ENCODE measurements around the gene GATB. TPM values are rescaled to one million over a fixed set of nuclear protein-coding genes. Genes with fewer than 3 reads are reported as not detected.

GATB gene
- total and polyA plus RNA-seq, 2 of the 4 experiments (the other 2 are of a cell fraction), result 18.7 to 20.3 TPM

GRCh38 chr4:151770154-151770553 is 9.3 kb upstream of the GATB start:
- Histone ChIP-seq H3K27me3 (ENCODE audit: control insufficient read depth, insufficient read depth, low read length) (no peaks in the 10 kb centered on the region; the same call in 1 of the 2 replicates), H2BK120ac (ENCODE audit: low read depth, low read length) (no peak overlapping the region), H2BK15ac (ENCODE audit: low read depth, low read length) (no peak overlapping the region), H4K8ac (ENCODE audit: low read depth in 2 of 2, low read length in 2 of 2) (no peak overlapping the region), H2AK5ac (ENCODE audit: low read depth, low read length) (no peak overlapping the region), H3K56ac (ENCODE audit: extremely low read depth, insufficient read depth, low read length) (no peak overlapping the region), H3K18ac (ENCODE audit: low read depth, low read length) (no peak overlapping the region), H3K79me1 (ENCODE audit: low read depth in 1 of 2, low read length in 2 of 2) (no peaks in the 10 kb centered on the region), H2BK20ac (ENCODE audit: low read depth, low read length) (no peak overlapping the region), H3K4me3 (ENCODE audit: insufficient read depth, low read depth, low read length) (no peak overlapping the region), H3K9me3 (ENCODE audit: control insufficient read depth, insufficient read depth, low read length) (peaks cover under 1% of the 10 kb centered on the region; the same call in 1 of the 2 replicates), H2AK9ac (replicated peaks; ENCODE audit: low read depth, low read length, poor library complexity) (no peak overlapping the region), H4K91ac (ENCODE audit: insufficient read depth, low read depth, low read length) (no peak overlapping the region), H3K9ac (ENCODE audit: low read depth, low read length) (no peak overlapping the region), H3K23ac (ENCODE audit: low read depth, low read length) (no peak overlapping the region), H4K5ac (ENCODE audit: low read depth, low read length) (no peak overlapping the region), H3K4ac (ENCODE audit: low read depth, low read length) (no peak overlapping the region), H3K4me2 (ENCODE audit: low read depth, low read length) (no peak overlapping the region), H3K9me1 (ENCODE audit: insufficient read depth, low read length) (no peaks in the 10 kb centered on the region), H3K14ac (replicated peaks; ENCODE audit: low read depth, low read length) (no peak overlapping the region), H2AFZ (replicated peaks; ENCODE audit: low read length, poor library complexity) (no peak overlapping the region), H3K27ac (ENCODE audit: insufficient read depth, low read length) (no peak overlapping the region), H4K20me1 (ENCODE audit: insufficient read depth, low read length) (no peaks in the 10 kb centered on the region), H3K36me3 (ENCODE audit: control insufficient read depth, insufficient read depth, low read length) (no peaks in the 10 kb centered on the region), H3K4me1 (ENCODE audit: control insufficient read depth, insufficient read depth, low read length) (no peaks in the 10 kb centered on the region), H2BK5ac (ENCODE audit: low read depth, low read length, poor library complexity, severe bottlenecking) (no peak overlapping the region)
- no TSS peak for BruUV-seq (replicated peaks)
- ATAC-seq (ENCODE audit: low read depth), result no peak
- dilution Hi-C loops (cut with HindIII; ENCODE audit: low sequenced_read_pairs, unreplicated experiment) (no loop called here), in situ Hi-C loops (cut with MboI; ENCODE audit: low sequenced_read_pairs) (no loop called here), intact Hi-C loops (cut with micrococcal nuclease) (no loop called here)
- TF ChIP-seq, protein P1, sequence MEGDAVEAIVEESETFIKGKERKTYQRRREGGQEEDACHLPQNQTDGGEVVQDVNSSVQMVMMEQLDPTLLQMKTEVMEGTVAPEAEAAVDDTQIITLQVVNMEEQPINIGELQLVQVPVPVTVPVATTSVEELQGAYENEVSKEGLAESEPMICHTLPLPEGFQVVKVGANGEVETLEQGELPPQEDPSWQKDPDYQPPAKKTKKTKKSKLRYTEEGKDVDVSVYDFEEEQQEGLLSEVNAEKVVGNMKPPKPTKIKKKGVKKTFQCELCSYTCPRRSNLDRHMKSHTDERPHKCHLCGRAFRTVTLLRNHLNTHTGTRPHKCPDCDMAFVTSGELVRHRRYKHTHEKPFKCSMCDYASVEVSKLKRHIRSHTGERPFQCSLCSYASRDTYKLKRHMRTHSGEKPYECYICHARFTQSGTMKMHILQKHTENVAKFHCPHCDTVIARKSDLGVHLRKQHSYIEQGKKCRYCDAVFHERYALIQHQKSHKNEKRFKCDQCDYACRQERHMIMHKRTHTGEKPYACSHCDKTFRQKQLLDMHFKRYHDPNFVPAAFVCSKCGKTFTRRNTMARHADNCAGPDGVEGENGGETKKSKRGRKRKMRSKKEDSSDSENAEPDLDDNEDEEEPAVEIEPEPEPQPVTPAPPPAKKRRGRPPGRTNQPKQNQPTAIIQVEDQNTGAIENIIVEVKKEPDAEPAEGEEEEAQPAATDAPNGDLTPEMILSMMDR (conservative IDR thresholded peaks at IDR 0.05; ENCODE audit: low read depth, low read length), result no peak
- DNase-seq, result no peak
- CTCF ChIA-PET, result no interaction called here
- POLR2A ChIA-PET (ENCODE audit: unreplicated experiment), result no interaction called here
- no CpG with 5 or more reads among the region's 1 CpG for WGBS, 2 experiments (ENCODE audit: extremely low coverage in 2 of 2, insufficient read length in 1 of 2)

Measured in IMR-90 (cell line).